Natural killer cell (primary cell): ENCODE measurements around the gene CPEB2. TPM values are rescaled to one million over a fixed set of nuclear protein-coding genes. Genes with fewer than 3 reads are reported as not detected.

Source experiments
- ATAC-seq, 3 donors: fragments of 150-1000 bp in 2 of 3; fragments of 200-7000 bp in 1 of 3; cut with Tn5 transposase; 1 replicate in 1 of 3; 2 replicates in 2 of 3; pipeline ENCODE4 v1.10.0; 2021; ENCODE audit warnings: mild to moderate bottlenecking in 2 of 3, moderate library complexity in 2 of 3
- DNase-seq, 2 donors: peaks; one replicate each; pipeline versions ENCODE4 v3.0.0 to v3.0.0-alpha.2; 2013 to 2021; ENCODE audit warnings: mixed read lengths in 1 of 2
- H3K27ac ChIP-seq: one replicate; pipeline ENCODE4 v1.5.1; 2013; ENCODE audit warnings: mild to moderate bottlenecking, low read length
- H3K27me3 ChIP-seq: one replicate; pipeline ENCODE4 v1.6.1; 2013; ENCODE audit warnings: low read length; ENCODE audit not compliant: control insufficient read depth, insufficient read depth
- H3K36me3 ChIP-seq: one replicate; pipeline ENCODE4 v1.6.1; 2013; ENCODE audit warnings: low read length; ENCODE audit not compliant: control insufficient read depth, insufficient read depth
- H3K4me1 ChIP-seq: one replicate; pipeline ENCODE4 v1.6.1; 2013; ENCODE audit warnings: low read length; ENCODE audit not compliant: control insufficient read depth, insufficient read depth
- H3K4me3 ChIP-seq: one replicate; pipeline ENCODE4 v1.5.1; 2013; ENCODE audit warnings: low read length
- H3K9me3 ChIP-seq: one replicate; pipeline ENCODE4 v1.6.1; 2013; ENCODE audit warnings: low read length; ENCODE audit not compliant: control insufficient read depth, insufficient read depth
- H3K27ac Mint-ChIP-seq, 2 donors: one replicate each; pipeline ENCODE4 v1.8.0; 2022; ENCODE audit warnings: mild to moderate bottlenecking in 2 of 2, mixed read lengths in 2 of 2, moderate library complexity in 1 of 2
- H3K27me3 Mint-ChIP-seq, 2 donors: one replicate each; pipeline ENCODE4 v1.8.0; 2022; ENCODE audit warnings: low read depth in 2 of 2, mixed read lengths in 2 of 2
- H3K36me3 Mint-ChIP-seq: one replicate; pipeline ENCODE4 v1.8.0; 2022; ENCODE audit warnings: mixed read lengths
- H3K4me1 Mint-ChIP-seq, 2 donors: one replicate each; pipeline ENCODE4 v1.8.0; 2022; ENCODE audit warnings: mixed read lengths in 2 of 2
- H3K4me3 Mint-ChIP-seq: one replicate; pipeline ENCODE4 v1.8.0; 2022; ENCODE audit warnings: mild to moderate bottlenecking, moderate library complexity, mixed read lengths
- H3K9me3 Mint-ChIP-seq, 2 donors: one replicate each; pipeline ENCODE4 v1.8.0; 2022; ENCODE audit warnings: mixed read lengths in 2 of 2
- CTCF ChIP-seq: fragments of 200-600 bp; IDR thresholded peaks from one replicate; pipeline ENCODE4 v1.8.0; 2022; ENCODE audit warnings: antibody characterized with exemption
- WGBS: methylation state at CpG from one replicate; pipeline ENCODE4 v1.1.7; 2013; ENCODE audit warnings: missing lambda C conversion rate; ENCODE audit not compliant: insufficient coverage; 5-methylcytosine and 5-hydroxymethylcytosine counted together
- intact Hi-C: fragments of 100-400 bp; cut with micrococcal nuclease; formaldehyde crosslinking; loops from one replicate; pipeline ENCODE4 v1.14.2; 2022
- total RNA-seq, 4 donors: library from RNA; stranded (reverse); fragments of 120-200 nt in 1 of 4; gene quantifications; one replicate each; pipeline versions ENCODE4 v1.2.3 to v1.2.4, GENCODE V29; 2013 to 2022

CPEB2 gene
- total RNA-seq, 3 donors from 2014 or later (not counting 1 experiment from before 2014, with no cell fraction given): 24.7 to 32.5 (median 29.0) TPM

- no peak for TF ChIP-seq CTCF
- intact Hi-C loops: no loop called here
- H3K9me3 ChIP-seq: no peaks in the 10 kb centered on the region
- WGBS: 94% methylated on average over 1 of the region's 1 CpG
- Mint-ChIP-seq H3K27me3 (peaks cover 3 to 4% of the 10 kb centered on the region in 2 donors), H3K9me3 (no peaks in the 10 kb centered on the region), H3K4me1 (no peaks in the 10 kb centered on the region), H3K27ac (no peak overlapping the region), H3K4me3 (no peak overlapping the region), H3K36me3 (no peaks in the 10 kb centered on the region)
- no peaks in the 10 kb centered on the region for H3K4me1 ChIP-seq
- no peak for ATAC-seq
- no peak overlapping the region for H3K4me3 ChIP-seq
- H3K27me3 ChIP-seq: no peaks in the 10 kb centered on the region
- no peak for DNase-seq
- no peak overlapping the region for H3K27ac ChIP-seq
- H3K36me3 ChIP-seq: no peaks in the 10 kb centered on the region
Measured at GRCh38 chr4:14965071-14965470, 37.2 kb upstream of the CPEB2 start.

DNA sequence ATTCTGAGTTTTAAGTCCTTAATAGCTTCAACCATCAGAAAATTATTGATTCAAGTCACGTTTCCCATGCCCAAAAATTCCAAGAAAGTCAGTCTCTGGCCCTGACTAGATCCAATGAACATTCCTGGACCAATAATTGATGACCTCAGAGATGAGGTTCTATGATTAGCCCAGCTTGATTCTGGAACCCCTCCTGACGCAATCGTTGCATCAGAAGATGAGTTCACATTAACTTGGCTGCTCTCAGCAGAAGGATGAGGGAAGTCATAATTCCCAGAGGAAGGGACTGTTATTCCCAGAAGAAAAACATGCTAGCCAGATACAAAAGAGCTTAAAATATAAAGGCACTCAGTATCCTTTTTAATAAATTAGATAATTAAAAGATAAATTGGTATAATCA is 34.3 kb upstream of the CPEB2 start:
- Histone ChIP-seq H3K9me3 (no peaks in the 10 kb centered on the region), H3K27ac (no peak overlapping the region), H3K4me1 (no peaks in the 10 kb centered on the region), H3K27me3 (peaks cover 7% of the 10 kb centered on the region), H3K4me3 (no peak overlapping the region), H3K36me3 (no peaks in the 10 kb centered on the region)
- DNase-seq: no peak
- no peak for ATAC-seq
- TF ChIP-seq CTCF: no peak
- Mint-ChIP-seq H3K4me3 (no peak overlapping the region), H3K27ac (no peak overlapping the region), H3K36me3 (no peaks in the 10 kb centered on the region), H3K9me3 (peaks cover 2 to 3% of the 10 kb centered on the region in 2 donors), H3K4me1 (no peaks in the 10 kb centered on the region), H3K27me3 (peaks cover 13 to 28% of the 10 kb centered on the region in 2 donors)
- intact Hi-C loops: no loop called here
- 94% methylated on average over 3 of the region's 3 CpGs for WGBS

GRCh38 chr4:14977830-14978229 is 24.5 kb upstream of the CPEB2 start:
- Mint-ChIP-seq H3K27me3 (peaks cover 22 to 23% of the 10 kb centered on the region in 2 donors), H3K4me1 (peaks cover 0 to 5% of the 10 kb centered on the region in 2 donors), H3K9me3 (peaks cover 3 to 4% of the 10 kb centered on the region in 2 donors), H3K36me3 (no peaks in the 10 kb centered on the region), H3K27ac (no peak overlapping the region), H3K4me3 (no peak overlapping the region)
- DNase-seq (no peak), ATAC-seq (no peak)
- no peaks in the 10 kb centered on the region for H3K36me3 ChIP-seq
- no peak overlapping the region for H3K4me3 ChIP-seq
- H3K4me1 ChIP-seq: no peaks in the 10 kb centered on the region
- H3K27ac ChIP-seq: no peak overlapping the region
- H3K9me3 ChIP-seq: no peaks in the 10 kb centered on the region
- intact Hi-C loops: no loop called here
- H3K27me3 ChIP-seq: peaks cover under 1% of the 10 kb centered on the region
- no peak for TF ChIP-seq CTCF

DNA sequence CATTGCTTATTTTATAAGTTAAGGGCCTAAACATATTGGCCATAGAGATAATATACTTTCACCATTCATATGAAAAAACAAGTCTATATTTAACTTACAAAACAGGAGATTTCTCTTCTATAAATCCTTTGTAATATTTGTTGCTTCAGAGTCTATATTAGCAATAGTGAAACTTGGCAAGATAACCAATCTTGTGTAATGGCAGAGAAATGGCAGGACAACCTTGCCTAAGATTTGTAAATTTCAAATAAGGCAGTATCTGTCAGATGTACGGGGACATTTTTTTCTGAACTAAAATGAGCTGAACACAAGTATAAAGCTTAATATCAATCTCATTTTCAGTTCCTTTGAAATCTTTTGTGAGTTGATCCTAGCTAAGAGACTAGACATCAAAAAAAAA is 17.8 kb upstream of the CPEB2 start:
- 88% methylated on average over 1 of the region's 1 CpG for WGBS

More for the DNA sequence above, 17.8 kb upstream of the CPEB2 start:
- Histone ChIP-seq H3K36me3 (no peaks in the 10 kb centered on the region), H3K4me1 (no peaks in the 10 kb centered on the region), H3K27ac (no peak overlapping the region), H3K27me3 (no peaks in the 10 kb centered on the region), H3K4me3 (no peak overlapping the region), H3K9me3 (no peaks in the 10 kb centered on the region)
- Mint-ChIP-seq H3K36me3 (no peaks in the 10 kb centered on the region), H3K4me1 (no peaks in the 10 kb centered on the region), H3K27me3 (peaks cover 8 to 17% of the 10 kb centered on the region in 2 donors), H3K27ac (no peak overlapping the region), H3K4me3 (no peak overlapping the region), H3K9me3 (no peaks in the 10 kb centered on the region)
- intact Hi-C loops: no loop called here
- TF ChIP-seq CTCF: no peak
- ATAC-seq (no peak), DNase-seq (no peak)
